Measurements from ENCODE around the gene TP53TG5. TPM values are rescaled to one million over a fixed set of nuclear protein-coding genes. Genes with fewer than 3 reads are reported as not detected.
A peak's percentile ranks its signal among the peaks of the same experiment; 100 is the strongest.

The TP53TG5 gene
- total RNA-seq, 1 experiment from 2014 or later, result 0.69 TPM

GRCh38 chr20:45346291-45346718, 31.8 kb downstream of the TP53TG5 start:
- Histone ChIP-seq H3K4me3 (ENCODE audit: low read depth, low read length, poor library complexity, severe bottlenecking) (no peak overlapping the region), H3K27ac (ENCODE audit: low read depth, low read length, poor library complexity, severe bottlenecking) (no peak overlapping the region), H3K27me3 (replicated peaks; ENCODE audit: insufficient read depth, low read depth, low read length, poor library complexity) (no peaks in the 10 kb centered on the region), H3K9me3 (ENCODE audit: low read depth, low read length, poor library complexity, severe bottlenecking) (no peaks in the 10 kb centered on the region), H3K36me3 (ENCODE audit: insufficient read depth, low read length, poor library complexity, severe bottlenecking) (no peaks in the 10 kb centered on the region), H3K4me1 (ENCODE audit: insufficient read depth, low read length, poor library complexity, severe bottlenecking) (peaks cover 47% of the 10 kb centered on the region)
- BruUV-seq (replicated peaks), result no TSS peak
- ChIA-PET CTCF (no interaction called here), POLR2A (ENCODE audit: low non-redundant PET) (interaction anchor here (0.5 kb wide), 1 partner anchor 181 kb away, joined by 9 read pairs; no protein-coding TSS in a partner anchor)
- intact Hi-C loops (cut with micrococcal nuclease; ENCODE audit: unreplicated experiment), result no loop called here
- DNase-seq (ENCODE audit: low spot score), result no peak
- TF ChIP-seq CTCF (conservative IDR thresholded peaks at IDR 0.05; ENCODE audit: low read depth, low read length), result no peak
- TF ChIP-seq EZH2 (IDR thresholded peaks at IDR 0.05; ENCODE audit: borderline replicate concordance, low read depth, low read length, poor library complexity, severe bottlenecking), result no peak

GRCh38 chr20:45345104-45345936, 32.8 kb downstream of the TP53TG5 start:
- no peak overlapping the region for H3K4me3 ChIP-seq (ENCODE audit: low read depth, low read length, poor library complexity, severe bottlenecking)

GRCh38 chr20:45344168-45344860, 33.8 kb downstream of the TP53TG5 start:
- DNase-seq (ENCODE audit: low spot score), result peak; percentile 60
- BruUV-seq (replicated peaks), result no TSS peak
- Histone ChIP-seq H3K4me3 (ENCODE audit: low read depth, low read length, poor library complexity, severe bottlenecking) (no peak overlapping the region), H3K27me3 (replicated peaks; ENCODE audit: insufficient read depth, low read depth, low read length, poor library complexity) (no peaks in the 10 kb centered on the region), H3K36me3 (ENCODE audit: insufficient read depth, low read length, poor library complexity, severe bottlenecking) (peaks cover 4% of the 10 kb centered on the region), H3K9me3 (ENCODE audit: low read depth, low read length, poor library complexity, severe bottlenecking) (no peaks in the 10 kb centered on the region), H3K27ac (ENCODE audit: low read depth, low read length, poor library complexity, severe bottlenecking) (peak overlapping the region; percentile 24), H3K4me1 (ENCODE audit: insufficient read depth, low read length, poor library complexity, severe bottlenecking) (peaks cover 47% of the 10 kb centered on the region)
- TF ChIP-seq EZH2 (IDR thresholded peaks at IDR 0.05; ENCODE audit: borderline replicate concordance, low read depth, low read length, poor library complexity, severe bottlenecking), result no peak
- TF ChIP-seq CTCF (conservative IDR thresholded peaks at IDR 0.05; ENCODE audit: low read depth, low read length), result no peak
- intact Hi-C loops (cut with micrococcal nuclease; ENCODE audit: unreplicated experiment), result no loop called here
- ChIA-PET POLR2A (ENCODE audit: low non-redundant PET) (no interaction called here), CTCF (interaction anchor here (0.6 to 0.8 kb wide), 3 partner anchors 18 to 94 kb away, joined by 3 to 4 read pairs (median 3); no protein-coding TSS in a partner anchor)

More at GRCh38 chr20:45345104-45345936, 32.8 kb downstream of the TP53TG5 start:
- H3K27ac ChIP-seq (ENCODE audit: low read depth, low read length, poor library complexity, severe bottlenecking), result no peak overlapping the region
- ChIA-PET CTCF (no interaction called here), POLR2A (ENCODE audit: low non-redundant PET) (no interaction called here)
- no peaks in the 10 kb centered on the region for H3K36me3 ChIP-seq (ENCODE audit: insufficient read depth, low read length, poor library complexity, severe bottlenecking)
- H3K9me3 ChIP-seq (ENCODE audit: low read depth, low read length, poor library complexity, severe bottlenecking), result no peaks in the 10 kb centered on the region
- no TSS peak for BruUV-seq (replicated peaks)
- TF ChIP-seq CTCF (conservative IDR thresholded peaks at IDR 0.05; ENCODE audit: low read depth, low read length) (no peak), EZH2 (IDR thresholded peaks at IDR 0.05; ENCODE audit: borderline replicate concordance, low read depth, low read length, poor library complexity, severe bottlenecking) (no peak)
- H3K4me1 ChIP-seq (ENCODE audit: insufficient read depth, low read length, poor library complexity, severe bottlenecking), result peaks cover 47% of the 10 kb centered on the region
- H3K27me3 ChIP-seq (replicated peaks; ENCODE audit: insufficient read depth, low read depth, low read length, poor library complexity), result no peaks in the 10 kb centered on the region
- DNase-seq (ENCODE audit: low spot score), result no peak
- intact Hi-C loops (cut with micrococcal nuclease; ENCODE audit: unreplicated experiment), result no loop called here
